NCI-H187 (cell line): ENCODE results near the gene FAM151B.

Experiments used
- DNase-seq, 2 experiments: peaks; one replicate each; lab custom pipeline; 2025; lab: John Stamatoyannopoulos, UW

Gene FAM151B

DNA sequence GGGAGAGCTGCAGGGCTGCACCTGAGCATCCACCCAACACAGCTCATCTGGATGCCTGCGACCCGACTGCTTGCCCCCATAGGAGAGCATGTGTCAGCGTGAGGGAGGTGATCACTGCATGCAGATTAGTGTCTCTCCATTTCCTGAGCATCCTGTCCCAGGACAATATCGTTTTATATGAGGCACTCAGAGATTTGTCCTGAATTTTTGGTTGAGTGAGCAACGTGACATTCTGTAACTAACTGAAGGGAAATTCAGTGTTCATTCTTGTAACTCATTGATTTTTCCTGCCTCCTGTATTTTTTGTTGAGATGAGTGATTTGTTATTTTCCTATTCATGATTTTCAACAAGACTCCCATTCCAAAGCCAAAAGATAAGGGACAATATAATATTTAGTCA lies 102.9 kb downstream of the FAM151B start:
- no peak for DNase-seq

DNA sequence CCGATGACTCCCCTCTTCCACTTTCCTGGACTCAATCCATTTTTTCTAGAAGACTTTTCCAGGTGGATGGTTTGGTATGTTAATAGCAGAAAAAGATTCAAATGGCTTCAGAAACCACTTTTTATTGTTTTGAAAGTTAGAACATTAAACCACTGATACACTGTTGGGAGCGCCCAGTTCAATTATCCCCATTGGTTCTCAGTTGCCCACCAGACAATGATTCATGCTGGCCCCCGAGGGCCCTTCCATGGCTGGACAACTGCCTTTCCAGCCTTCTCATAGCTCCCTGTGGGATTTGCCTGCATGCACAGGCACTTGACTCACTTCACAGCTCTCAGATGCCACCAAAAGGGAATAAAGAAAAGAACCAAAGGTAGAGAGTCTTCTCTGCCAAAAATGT lies 103.5 kb downstream of the FAM151B start:
- no peak for DNase-seq

DNA sequence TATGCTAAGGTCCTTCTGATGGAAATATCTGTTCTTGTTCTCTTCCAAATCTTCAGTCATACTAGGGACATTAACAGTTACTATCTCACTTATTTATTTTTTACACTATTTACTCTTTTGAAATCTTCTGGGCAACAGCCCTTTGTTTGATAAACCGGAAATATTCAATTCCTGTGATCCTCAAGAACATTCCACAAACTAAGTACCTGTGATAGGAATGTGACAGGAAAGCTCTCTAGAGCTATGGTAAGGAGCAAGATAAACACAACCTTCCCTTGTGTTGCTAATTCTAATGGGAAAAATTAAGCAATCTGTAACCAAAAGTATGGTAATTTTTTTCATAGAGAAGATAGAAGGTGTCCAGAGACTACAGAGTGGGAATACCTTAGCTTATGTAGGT lies 104.2 kb downstream of the FAM151B start:
- no peak for DNase-seq
